PC-3 (cell line): Measurements from ENCODE around the gene BCL11A.

ENCODE experiments used
- EZH2 ChIP-seq: fragments of 300-600 bp; sonication (generic); IDR thresholded peaks from one replicate; pipeline ENCODE4 v1.6.1; 2017; ENCODE audit warnings: antibody characterized with exemption, mild to moderate bottlenecking, low read length; ENCODE audit not compliant: unreplicated experiment
- TF ChIP-seq, protein P1 (sequence below): fragments of 300-600 bp; sonication (generic); conservative IDR thresholded peaks from 2 replicates; pipeline ENCODE4 v1.5.1; 2017; ENCODE audit warnings: antibody characterized with exemption, low read depth, mild to moderate bottlenecking, low read length

DNA sequence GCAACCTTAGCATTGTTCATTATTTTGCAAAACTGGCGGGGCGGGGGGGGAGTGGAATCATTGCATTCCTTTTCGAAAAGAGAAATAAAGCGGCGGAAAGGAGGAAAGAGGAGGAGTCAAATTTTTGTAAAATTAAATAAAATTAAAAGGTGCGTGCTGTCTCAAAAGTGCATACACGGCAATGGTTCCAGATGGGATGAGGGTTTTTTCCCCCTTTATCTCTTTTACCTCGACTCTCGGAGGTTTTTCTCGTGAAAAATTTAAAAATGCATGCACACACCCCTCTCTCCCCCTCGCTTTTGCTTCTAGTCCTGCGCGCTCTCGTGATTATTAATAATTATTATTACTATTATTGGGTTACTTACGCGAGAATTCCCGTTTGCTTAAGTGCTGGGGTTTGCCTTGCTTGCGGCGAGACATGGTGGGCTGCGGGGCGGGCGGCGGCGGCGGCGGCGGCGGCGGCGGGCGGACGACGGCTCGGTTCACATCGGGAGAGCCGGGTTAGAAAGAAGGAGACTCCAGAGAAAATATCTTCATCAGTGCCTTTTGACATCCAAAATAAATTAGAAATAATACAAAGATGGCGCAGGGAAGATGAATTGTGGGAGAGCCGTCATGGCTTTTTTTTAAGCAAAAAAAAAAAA is 481 bp downstream of the BCL11A start:
- TF ChIP-seq, protein P1, sequence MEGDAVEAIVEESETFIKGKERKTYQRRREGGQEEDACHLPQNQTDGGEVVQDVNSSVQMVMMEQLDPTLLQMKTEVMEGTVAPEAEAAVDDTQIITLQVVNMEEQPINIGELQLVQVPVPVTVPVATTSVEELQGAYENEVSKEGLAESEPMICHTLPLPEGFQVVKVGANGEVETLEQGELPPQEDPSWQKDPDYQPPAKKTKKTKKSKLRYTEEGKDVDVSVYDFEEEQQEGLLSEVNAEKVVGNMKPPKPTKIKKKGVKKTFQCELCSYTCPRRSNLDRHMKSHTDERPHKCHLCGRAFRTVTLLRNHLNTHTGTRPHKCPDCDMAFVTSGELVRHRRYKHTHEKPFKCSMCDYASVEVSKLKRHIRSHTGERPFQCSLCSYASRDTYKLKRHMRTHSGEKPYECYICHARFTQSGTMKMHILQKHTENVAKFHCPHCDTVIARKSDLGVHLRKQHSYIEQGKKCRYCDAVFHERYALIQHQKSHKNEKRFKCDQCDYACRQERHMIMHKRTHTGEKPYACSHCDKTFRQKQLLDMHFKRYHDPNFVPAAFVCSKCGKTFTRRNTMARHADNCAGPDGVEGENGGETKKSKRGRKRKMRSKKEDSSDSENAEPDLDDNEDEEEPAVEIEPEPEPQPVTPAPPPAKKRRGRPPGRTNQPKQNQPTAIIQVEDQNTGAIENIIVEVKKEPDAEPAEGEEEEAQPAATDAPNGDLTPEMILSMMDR = no peak
- no peak for TF ChIP-seq EZH2
